Measurements from ENCODE around the gene SH3GL3. TPM values are rescaled to one million over a fixed set of nuclear protein-coding genes. Genes with fewer than 3 reads are reported as not detected.

The SH3GL3 gene
- total RNA-seq, 1 donor from 2014 or later = not detected

- no peak overlapping the region for H3K27ac Mint-ChIP-seq (ENCODE audit: unreplicated experiment)
- no peaks in the 10 kb centered on the region for H3K36me3 Mint-ChIP-seq (ENCODE audit: low read depth)
- peaks cover 6% of the 10 kb centered on the region for H3K27me3 Mint-ChIP-seq (ENCODE audit: low read depth)
- no peaks in the 10 kb centered on the region for H3K4me1 Mint-ChIP-seq (ENCODE audit: low read depth)
- TF ChIP-seq CTCF (IDR thresholded peaks at IDR 0.05) = no peak
- no peaks in the 10 kb centered on the region for H3K9me3 Mint-ChIP-seq (ENCODE audit: low read depth)
- H3K4me3 Mint-ChIP-seq (ENCODE audit: unreplicated experiment) = no peak overlapping the region
- DNase-seq (ENCODE audit: low spot score) = no peak
Observed at GRCh38 chr15:83458381-83458780, 11.2 kb downstream of the SH3GL3 start.

DNA sequence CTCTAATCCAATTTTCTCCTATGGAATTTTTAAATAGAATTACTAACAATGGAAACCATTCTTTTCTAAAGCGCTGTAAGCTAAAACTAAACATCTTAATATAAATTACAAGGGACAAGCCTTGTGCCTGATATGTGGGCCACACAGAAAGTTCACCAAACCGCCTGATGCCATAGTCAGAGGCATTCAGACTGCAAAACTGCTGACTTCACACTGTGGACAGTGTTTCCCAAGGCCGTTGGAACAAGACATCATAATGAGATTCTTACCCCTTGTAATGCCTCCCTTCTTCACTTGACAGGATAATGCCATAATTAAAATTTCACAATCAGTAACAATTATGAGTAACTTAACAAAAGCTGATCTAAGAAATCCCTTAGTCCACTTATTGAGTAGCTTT, 14.9 kb downstream of the SH3GL3 start:
- Mint-ChIP-seq H3K27ac (ENCODE audit: unreplicated experiment) (no peak overlapping the region), H3K36me3 (ENCODE audit: low read depth) (no peaks in the 10 kb centered on the region), H3K9me3 (ENCODE audit: low read depth) (peaks cover 3% of the 10 kb centered on the region), H3K4me1 (ENCODE audit: low read depth) (no peaks in the 10 kb centered on the region), H3K4me3 (ENCODE audit: unreplicated experiment) (no peak overlapping the region), H3K27me3 (ENCODE audit: low read depth) (peaks cover 10% of the 10 kb centered on the region)
- no peak for TF ChIP-seq CTCF (IDR thresholded peaks at IDR 0.05)
- DNase-seq (ENCODE audit: low spot score) = no peak

DNA sequence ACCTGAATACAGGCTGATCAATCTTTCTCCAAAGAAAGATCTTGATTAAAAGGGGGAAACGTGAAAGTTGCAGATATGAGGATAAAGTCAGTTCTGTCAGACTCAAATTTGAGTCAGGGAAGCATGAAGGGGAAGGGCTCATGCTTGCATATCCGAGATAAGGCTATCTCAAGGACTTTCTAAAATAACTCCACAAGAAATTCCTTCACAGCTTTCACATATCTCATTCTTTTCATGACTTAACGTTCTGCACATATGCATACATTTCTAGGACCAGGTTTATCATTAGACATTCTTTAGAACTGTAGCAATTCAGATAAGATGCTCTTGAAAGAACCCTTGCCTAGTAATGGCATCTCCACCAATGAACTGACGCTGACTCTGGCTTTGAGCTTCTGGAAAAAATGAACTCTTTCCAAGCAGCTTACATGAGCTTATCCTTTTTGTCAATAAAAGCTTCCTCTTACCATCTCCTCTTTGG, 15.9 kb downstream of the SH3GL3 start:
- Mint-ChIP-seq H3K27ac (ENCODE audit: unreplicated experiment) (no peak overlapping the region), H3K27me3 (ENCODE audit: low read depth) (peaks cover 10% of the 10 kb centered on the region), H3K4me1 (ENCODE audit: low read depth) (no peaks in the 10 kb centered on the region), H3K36me3 (ENCODE audit: low read depth) (no peaks in the 10 kb centered on the region), H3K4me3 (ENCODE audit: unreplicated experiment) (no peak overlapping the region), H3K9me3 (ENCODE audit: low read depth) (peaks cover 3% of the 10 kb centered on the region)
- no peak for TF ChIP-seq CTCF (IDR thresholded peaks at IDR 0.05)
- DNase-seq (ENCODE audit: low spot score) = no peak

DNA sequence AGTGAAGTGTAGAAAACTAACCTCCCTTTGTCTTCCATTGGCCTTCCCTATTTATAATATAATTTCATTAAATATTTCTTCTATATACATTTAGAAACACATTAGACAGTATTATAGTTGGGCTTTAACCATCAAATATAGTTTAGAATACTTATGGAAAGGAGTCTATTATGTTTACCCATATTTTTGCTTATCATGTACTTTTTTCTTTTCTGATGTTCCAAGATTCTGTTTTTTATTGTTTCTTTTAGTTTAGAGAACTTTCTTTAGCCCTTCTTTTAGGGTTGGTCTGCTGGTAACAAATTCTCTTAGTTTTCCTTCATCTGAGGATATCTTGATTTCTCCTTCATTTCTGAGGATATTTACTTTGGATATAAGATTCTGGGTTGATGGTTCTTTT, 23.7 kb downstream of the SH3GL3 start:
- TF ChIP-seq CTCF (IDR thresholded peaks at IDR 0.05) = no peak
- DNase-seq (ENCODE audit: low spot score) = no peak
- Mint-ChIP-seq H3K4me1 (ENCODE audit: low read depth) (no peaks in the 10 kb centered on the region), H3K27ac (ENCODE audit: unreplicated experiment) (no peak overlapping the region), H3K4me3 (ENCODE audit: unreplicated experiment) (no peak overlapping the region), H3K9me3 (ENCODE audit: low read depth) (peaks cover 19% of the 10 kb centered on the region), H3K36me3 (ENCODE audit: low read depth) (no peaks in the 10 kb centered on the region), H3K27me3 (ENCODE audit: low read depth) (peaks cover 13% of the 10 kb centered on the region)

DNA sequence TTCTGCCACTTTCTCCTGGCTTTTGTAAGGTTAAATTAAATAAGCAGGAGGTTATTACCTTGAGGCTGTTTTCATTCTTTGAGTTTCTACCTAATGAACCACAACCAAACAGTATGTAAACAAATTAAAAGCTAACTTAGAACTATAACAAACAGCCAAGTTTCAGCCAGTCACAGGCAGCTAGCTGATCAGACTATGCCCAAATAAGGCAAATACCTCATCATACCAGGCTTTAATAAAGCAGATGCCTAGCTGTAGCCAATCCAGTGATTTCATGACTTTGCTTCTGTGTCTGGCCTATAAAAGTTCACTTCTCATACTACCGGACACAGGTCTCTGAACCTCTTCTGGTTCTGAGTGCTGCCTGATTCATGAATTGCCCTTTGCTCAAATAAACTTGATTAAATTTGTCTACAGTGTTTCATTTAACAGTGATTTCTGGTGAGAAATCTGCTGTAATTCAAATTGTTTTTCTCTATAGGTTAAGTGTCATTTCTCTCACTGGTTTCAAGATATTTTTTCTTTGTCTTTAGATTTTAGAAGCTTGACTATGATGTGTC, 24.2 kb downstream of the SH3GL3 start:
- no peak for TF ChIP-seq CTCF (IDR thresholded peaks at IDR 0.05)
- Mint-ChIP-seq H3K4me3 (ENCODE audit: unreplicated experiment) (no peak overlapping the region), H3K27me3 (ENCODE audit: low read depth) (peaks cover 13% of the 10 kb centered on the region), H3K27ac (ENCODE audit: unreplicated experiment) (no peak overlapping the region), H3K9me3 (ENCODE audit: low read depth) (peaks cover 19% of the 10 kb centered on the region), H3K4me1 (ENCODE audit: low read depth) (no peaks in the 10 kb centered on the region), H3K36me3 (ENCODE audit: low read depth) (no peaks in the 10 kb centered on the region)
- no peak for DNase-seq (ENCODE audit: low spot score)

Data from chondrocyte (in vitro differentiated cells).